GM20000 (cell line): ENCODE measurements around the gene PITPNB.

ENCODE experiments used
- DNase-seq: peaks from one replicate; pipeline ENCODE4 v3.0.0; 2012; ENCODE audit warnings: low spot score
- CTCF ChIP-seq: IDR thresholded peaks from 2 replicates; pipeline ENCODE4 v1.5.1; 2012; ENCODE audit warnings: mild to moderate bottlenecking, control low read depth; ENCODE audit errors: extremely low read depth, missing control alignments

The PITPNB gene

GRCh38 chr22:27845644-27846043 lies 73.4 kb downstream of the PITPNB start:
- no peak for TF ChIP-seq CTCF

GRCh38 chr22:27844656-27845591 lies 74.1 kb downstream of the PITPNB start:
- TF ChIP-seq CTCF = no peak
- no peak for DNase-seq

More at GRCh38 chr22:27845644-27846043, 73.4 kb downstream of the PITPNB start:
- DNase-seq = no peak

- DNase-seq = no peak
Measured at GRCh38 chr22:27844256-27844655, 74.8 kb downstream of the PITPNB start.

GRCh38 chr22:27843441-27843840 lies 75.6 kb downstream of the PITPNB start:
- no peak for DNase-seq
- TF ChIP-seq CTCF = no peak

More at GRCh38 chr22:27844256-27844655, 74.8 kb downstream of the PITPNB start:
- no peak for TF ChIP-seq CTCF

- DNase-seq = no peak
- no peak for TF ChIP-seq CTCF
Measured at GRCh38 chr22:27842669-27843431, 76.2 kb downstream of the PITPNB start.

GRCh38 chr22:27842201-27842600 lies 76.9 kb downstream of the PITPNB start:
- no peak for DNase-seq
- no peak for TF ChIP-seq CTCF

GRCh38 chr22:27840436-27840835 lies 78.6 kb downstream of the PITPNB start:
- TF ChIP-seq CTCF = no peak
- no peak for DNase-seq
